HEK293 (cell line): Measurements from ENCODE around the gene RHBDL2.

Source experiments
- AEBP2 ChIP-seq: fragments of 450-650 bp; formaldehyde crosslinking; IDR thresholded peaks from 2 replicates; pipeline ENCODE4 v1.5.1; 2016; ENCODE audit warnings: missing biosample characterization, missing genetic modification characterization, borderline replicate concordance
- GFI1B ChIP-seq: fragments of 450-650 bp; formaldehyde crosslinking; IDR thresholded peaks from 2 replicates; pipeline ENCODE4 v1.5.1; 2016; ENCODE audit warnings: missing biosample characterization, missing genetic modification characterization
- GLI2 ChIP-seq: fragments of 450-650 bp; formaldehyde crosslinking; IDR thresholded peaks from 2 replicates; pipeline ENCODE4; 2017; ENCODE audit warnings: missing biosample characterization, missing genetic modification characterization, low read depth, borderline replicate concordance
- KLF8 ChIP-seq: fragments of 450-650 bp; formaldehyde crosslinking; IDR thresholded peaks from 2 replicates; pipeline ENCODE4 v1.5.1; 2016; ENCODE audit warnings: missing biosample characterization, missing genetic modification characterization
- MZF1 ChIP-seq: fragments of 450-650 bp; formaldehyde crosslinking; IDR thresholded peaks from 2 replicates; pipeline ENCODE4 v1.5.1; 2017; ENCODE audit warnings: missing biosample characterization, missing genetic modification characterization, borderline replicate concordance
- OSR2 ChIP-seq: fragments of 450-650 bp; formaldehyde crosslinking; IDR thresholded peaks from 2 replicates; pipeline ENCODE4 v1.5.1; 2016; ENCODE audit warnings: missing biosample characterization, missing genetic modification characterization
- OVOL3 ChIP-seq: fragments of 450-650 bp; formaldehyde crosslinking; IDR thresholded peaks from 2 replicates; pipeline ENCODE4 v1.5.1; 2016; ENCODE audit warnings: missing biosample characterization, missing genetic modification characterization
- PRDM4 ChIP-seq: fragments of 450-650 bp; formaldehyde crosslinking; IDR thresholded peaks from 2 replicates; pipeline ENCODE4 v1.5.1; 2017; ENCODE audit warnings: missing biosample characterization, missing genetic modification characterization
- SCRT2 ChIP-seq: fragments of 450-650 bp; formaldehyde crosslinking; IDR thresholded peaks from 2 replicates; pipeline ENCODE4 v1.5.1; 2016; ENCODE audit warnings: missing biosample characterization, missing genetic modification characterization
- TRIM28 ChIP-seq: IDR thresholded peaks from 2 replicates; pipeline ENCODE4 v1.6.1; 2011; ENCODE audit warnings: low read length, control low read depth, borderline replicate concordance
- ZBTB21 ChIP-seq: fragments of 450-650 bp; formaldehyde crosslinking; IDR thresholded peaks from 2 replicates; pipeline ENCODE4 v1.5.1; 2017; ENCODE audit warnings: missing biosample characterization, missing genetic modification characterization
- ZBTB44 ChIP-seq: fragments of 450-650 bp; IDR thresholded peaks from 2 replicates; pipeline ENCODE4 v1.5.1; 2018; ENCODE audit warnings: missing biosample characterization, mild to moderate bottlenecking, missing genetic modification characterization
- ZBTB6 ChIP-seq: fragments of 450-650 bp; formaldehyde crosslinking; IDR thresholded peaks from 2 replicates; pipeline ENCODE4 v1.5.1; 2017; ENCODE audit warnings: missing biosample characterization, missing genetic modification characterization
- ZBTB8A ChIP-seq: fragments of 450-650 bp; formaldehyde crosslinking; IDR thresholded peaks from 2 replicates; pipeline ENCODE4 v1.5.1; 2016; ENCODE audit warnings: missing biosample characterization, missing genetic modification characterization
- ZNF174 ChIP-seq: fragments of 450-650 bp; formaldehyde crosslinking; IDR thresholded peaks from 2 replicates; pipeline ENCODE4 v1.5.0; 2017; ENCODE audit warnings: missing biosample characterization, mild to moderate bottlenecking, missing genetic modification characterization
- ZNF184 ChIP-seq: fragments of 450-650 bp; IDR thresholded peaks from 2 replicates; pipeline ENCODE4 v1.5.1; 2018; ENCODE audit warnings: missing biosample characterization, mild to moderate bottlenecking, missing genetic modification characterization
- ZNF2 ChIP-seq: fragments of 450-650 bp; formaldehyde crosslinking; IDR thresholded peaks from 2 replicates; pipeline ENCODE4 v1.5.1; 2016; ENCODE audit warnings: missing biosample characterization, missing genetic modification characterization
- ZNF202 ChIP-seq: fragments of 450-650 bp; formaldehyde crosslinking; IDR thresholded peaks from 2 replicates; pipeline ENCODE4 v1.5.1; 2016; ENCODE audit warnings: missing biosample characterization, missing genetic modification characterization, borderline replicate concordance
- ZNF248 ChIP-seq: fragments of 450-650 bp; formaldehyde crosslinking; IDR thresholded peaks from 2 replicates; pipeline ENCODE4 v1.5.1; 2017; ENCODE audit warnings: missing biosample characterization, missing genetic modification characterization
- ZNF302 ChIP-seq: fragments of 450-650 bp; formaldehyde crosslinking; IDR thresholded peaks from 2 replicates; pipeline ENCODE4 v1.5.1; 2016; ENCODE audit warnings: missing biosample characterization, missing genetic modification characterization, low read depth
- ZNF398 ChIP-seq: fragments of 450-650 bp; formaldehyde crosslinking; IDR thresholded peaks from 2 replicates; pipeline ENCODE4 v1.5.1; 2017; ENCODE audit warnings: missing biosample characterization, missing genetic modification characterization
- ZNF544 ChIP-seq: fragments of 450-650 bp; formaldehyde crosslinking; IDR thresholded peaks from 2 replicates; pipeline ENCODE4 v1.5.0; 2017; ENCODE audit warnings: missing biosample characterization, missing genetic modification characterization
- ZNF549 ChIP-seq: fragments of 450-650 bp; IDR thresholded peaks from 2 replicates; pipeline ENCODE4 v1.5.1; 2018; ENCODE audit warnings: missing biosample characterization, missing genetic modification characterization, mild to moderate bottlenecking, inconsistent platforms, moderate library complexity
- ZNF580 ChIP-seq: fragments of 450-650 bp; formaldehyde crosslinking; IDR thresholded peaks from 2 replicates; pipeline ENCODE4 v1.5.1; 2016; ENCODE audit warnings: missing biosample characterization, missing genetic modification characterization
- ZNF585B ChIP-seq: fragments of 450-650 bp; formaldehyde crosslinking; IDR thresholded peaks from 2 replicates; pipeline ENCODE4 v1.5.1; 2016; ENCODE audit warnings: missing biosample characterization, missing genetic modification characterization
- ZNF600 ChIP-seq: fragments of 450-650 bp; formaldehyde crosslinking; IDR thresholded peaks from 2 replicates; pipeline ENCODE4 v1.5.1; 2016; ENCODE audit warnings: missing biosample characterization, missing genetic modification characterization
- ZNF610 ChIP-seq: fragments of 450-650 bp; formaldehyde crosslinking; IDR thresholded peaks from 2 replicates; pipeline ENCODE4 v1.5.1; 2016; ENCODE audit warnings: missing biosample characterization, missing genetic modification characterization, borderline replicate concordance
- ZNF621 ChIP-seq: fragments of 450-650 bp; formaldehyde crosslinking; IDR thresholded peaks from 2 replicates; pipeline ENCODE4 v1.5.1; 2017; ENCODE audit warnings: missing biosample characterization, missing genetic modification characterization
- ZNF785 ChIP-seq: fragments of 450-650 bp; formaldehyde crosslinking; IDR thresholded peaks from 2 replicates; pipeline ENCODE4 v1.5.1; 2016; ENCODE audit warnings: missing biosample characterization, missing genetic modification characterization
- ZSCAN4 ChIP-seq: fragments of 450-650 bp; formaldehyde crosslinking; IDR thresholded peaks from 2 replicates; pipeline ENCODE4 v1.5.1; 2017; ENCODE audit warnings: missing biosample characterization, missing genetic modification characterization

RHBDL2 gene

GRCh38 chr1:38859561-38860453 lies 81.8 kb downstream of the RHBDL2 start, which contains the start of gene RRAGC (continued):
- TF ChIP-seq ZNF398 (peak; percentile 75), GFI1B (tag by site-specific recombination) (no peak), AEBP2 (no peak), ZNF184 (no peak), ZNF549 (tag by site-specific recombination) (no peak), OSR2 (tag by site-specific recombination) (no peak), ZNF585B (tag by site-specific recombination) (no peak), ZSCAN4 (tag by site-specific recombination) (no peak), ZNF785 (tag by site-specific recombination) (no peak), OVOL3 (tag by site-specific recombination) (no peak), MZF1 (tag by site-specific recombination) (no peak), ZNF174 (tag by site-specific recombination) (no peak), ZNF248 (tag by site-specific recombination) (no peak), GLI2 (no peak), PRDM4 (tag by site-specific recombination) (no peak), ZNF544 (tag by site-specific recombination) (no peak), ZBTB8A (peak; percentile 97), ZNF600 (peak; percentile 89), ZNF580 (tag by site-specific recombination) (peak; percentile 97), SCRT2 (tag by site-specific recombination) (no peak), ZNF610 (0 out of 2 replicates have a peak, but pooled peaks have one; percentile 27), KLF8 (tag by site-specific recombination) (peak; percentile 99), ZNF202 (tag by site-specific recombination) (no peak), ZNF302 (tag by site-specific recombination) (no peak), ZNF621 (tag by site-specific recombination) (no peak), ZBTB44 (tag by site-specific recombination) (no peak), ZNF2 (tag by site-specific recombination) (0 out of 2 replicates have a peak, but pooled peaks have one; percentile 28), ZBTB6 (no peak), TRIM28 (peak; percentile 60; the same call in 1 of the 2 replicates), ZBTB21 (0 out of 2 replicates have a peak, but pooled peaks have one; percentile 14)
